Stimulated activated naive CD8-positive, alpha-beta T cell treated with anti-CD3 and anti-CD28 coated beads, Interleukin-15, amount 100 ng/mL, for 72 hours (primary cell): ENCODE results near the gene SCFD1.
"Not testable (repeated sequence)": the region's sequence is repeated elsewhere in the genome, so short reads cannot be mapped to it uniquely, and the experiment has no call there.

Experiments
- ATAC-seq: fragments of 150-1000 bp; cut with Tn5 transposase; 2 replicates; pipeline ENCODE4 v1.10.0; 2021; ENCODE audit warnings: mild to moderate bottlenecking, moderate library complexity
- DNase-seq, 2 donors: peaks; one replicate each; pipeline ENCODE4 v3.0.0; 2021 to 2022
- H3K27ac Mint-ChIP-seq, 2 donors: one replicate each; pipeline ENCODE4 v1.8.0; 2022; ENCODE audit warnings: mild to moderate bottlenecking in 2 of 2, mixed read lengths in 2 of 2, moderate library complexity in 2 of 2
- H3K27me3 Mint-ChIP-seq: one replicate; pipeline ENCODE4 v1.8.0; 2022; ENCODE audit warnings: mixed read lengths
- H3K4me1 Mint-ChIP-seq: one replicate; pipeline ENCODE4 v1.8.0; 2022; ENCODE audit warnings: mild to moderate bottlenecking, mixed read lengths
- H3K4me3 Mint-ChIP-seq, 2 donors: one replicate each; pipeline ENCODE4 v1.8.0; 2022; ENCODE audit warnings: mild to moderate bottlenecking in 2 of 2, mixed read lengths in 2 of 2, moderate library complexity in 1 of 2
- H3K9me3 Mint-ChIP-seq, 2 donors: one replicate each; pipeline ENCODE4 v1.8.0; 2022; ENCODE audit warnings: mixed read lengths in 2 of 2

Gene SCFD1

DNA sequence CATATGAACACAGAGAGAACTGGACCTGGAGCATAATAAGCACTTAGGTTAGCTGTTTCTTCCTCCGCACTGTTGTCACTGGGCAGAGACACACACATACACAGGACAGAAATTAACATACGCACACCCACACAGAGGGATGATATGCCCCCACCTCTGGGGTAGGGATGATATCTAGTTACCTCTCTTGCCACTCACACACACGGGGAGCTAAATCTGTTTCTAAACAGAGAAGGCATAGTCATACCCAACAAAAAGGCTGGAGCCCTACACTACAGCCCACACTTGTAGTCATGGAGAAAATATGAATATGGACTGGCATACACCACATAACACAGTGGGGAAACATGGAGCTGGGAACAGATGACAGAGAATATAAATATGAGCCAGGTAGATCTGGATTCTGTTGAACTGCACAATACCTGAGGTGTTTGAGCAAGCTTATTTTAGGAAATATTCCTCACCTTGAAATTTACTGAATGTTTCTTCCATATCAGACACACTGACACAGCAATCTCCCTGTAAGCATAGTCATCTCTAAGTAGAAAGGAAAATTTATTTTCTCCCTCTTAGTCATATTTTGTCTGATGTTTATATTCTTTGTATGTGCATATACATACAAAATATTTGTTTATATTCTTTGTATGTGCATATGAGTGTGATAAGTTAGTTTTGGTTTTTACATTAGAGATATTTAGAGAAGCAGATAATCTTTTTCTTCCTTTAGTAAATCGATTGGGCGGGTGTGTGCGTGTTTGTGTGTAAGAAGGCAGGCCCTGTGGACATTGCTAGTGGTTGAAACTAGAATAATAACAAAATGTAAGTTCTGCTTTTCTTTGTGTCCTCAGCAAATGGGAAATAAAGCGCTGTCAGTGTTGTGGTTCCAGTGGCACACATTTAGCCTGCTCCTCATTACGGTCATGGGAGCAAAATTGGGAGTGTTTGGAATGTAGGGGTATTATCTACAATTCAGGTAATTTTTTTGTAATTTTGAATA, 20.9 kb upstream of the SCFD1 start:
- no peak for ATAC-seq
- Mint-ChIP-seq H3K9me3 (no peaks in the 10 kb centered on the region), H3K27me3 (no peaks in the 10 kb centered on the region), H3K27ac (no peak overlapping the region), H3K4me3 (no peak overlapping the region), H3K4me1 (no peaks in the 10 kb centered on the region)
- DNase-seq = no peak

DNA sequence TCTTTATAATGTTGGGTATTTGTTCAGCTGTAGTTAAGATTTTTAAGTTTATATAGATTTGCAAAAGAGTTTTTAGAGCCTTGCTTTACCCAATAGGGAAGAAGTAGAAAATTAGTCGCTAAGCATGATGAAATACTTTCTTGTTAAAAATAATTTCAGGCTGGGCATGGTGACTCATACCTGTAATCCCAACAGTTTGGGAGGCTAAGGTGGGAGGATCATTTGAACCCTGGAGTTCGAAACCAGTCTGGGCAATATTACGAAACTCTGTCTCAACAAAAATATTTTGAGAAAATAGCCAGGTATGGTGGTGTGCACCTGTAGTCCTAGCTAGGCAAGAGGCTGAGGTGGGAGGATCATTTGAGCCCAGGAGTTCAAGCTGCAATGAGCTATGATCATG, 18.7 kb upstream of the SCFD1 start:
- no peak for ATAC-seq
- no peak for DNase-seq
- no peaks in the 10 kb centered on the region for H3K9me3 Mint-ChIP-seq
- no peak overlapping the region for H3K4me3 Mint-ChIP-seq
- no peaks in the 10 kb centered on the region for H3K27me3 Mint-ChIP-seq
- no peaks in the 10 kb centered on the region for H3K4me1 Mint-ChIP-seq
- peak overlapping the region in 1 of 2 donors; percentile 19 for H3K27ac Mint-ChIP-seq

DNA sequence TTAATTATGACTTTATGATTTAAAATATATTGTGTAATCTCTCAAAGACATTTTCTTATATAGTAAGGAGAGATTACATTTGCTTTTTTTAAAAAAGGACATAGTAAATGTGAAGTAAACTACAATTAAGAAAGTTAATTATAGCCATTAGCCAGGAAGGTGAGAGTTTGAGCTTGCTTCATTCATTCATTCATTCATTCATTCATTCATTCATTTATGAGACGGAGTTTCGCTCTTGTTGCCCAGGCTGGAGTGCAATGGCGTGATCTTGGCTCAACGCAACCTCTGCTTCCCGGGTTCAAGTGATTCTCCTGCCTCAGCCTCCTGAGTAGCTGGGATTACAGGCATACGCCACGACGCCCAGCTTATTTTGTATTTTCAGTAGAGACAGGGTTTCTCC, 17.4 kb upstream of the SCFD1 start:
- H3K9me3 Mint-ChIP-seq, H3K4me3 Mint-ChIP-seq, H3K27me3 Mint-ChIP-seq, H3K4me1 Mint-ChIP-seq, ATAC-seq, DNase-seq, H3K27ac Mint-ChIP-seq: not testable (repeated sequence)

- no peak for DNase-seq
- peak; percentile 64 for ATAC-seq
- no peak overlapping the region for H3K4me3 Mint-ChIP-seq
- H3K27me3 Mint-ChIP-seq = no peaks in the 10 kb centered on the region
- no peak overlapping the region for H3K27ac Mint-ChIP-seq
- H3K9me3 Mint-ChIP-seq = no peaks in the 10 kb centered on the region
- H3K4me1 Mint-ChIP-seq = no peaks in the 10 kb centered on the region
Observed at GRCh38 chr14:30607156-30607780, 14.9 kb upstream of the SCFD1 start.

DNA sequence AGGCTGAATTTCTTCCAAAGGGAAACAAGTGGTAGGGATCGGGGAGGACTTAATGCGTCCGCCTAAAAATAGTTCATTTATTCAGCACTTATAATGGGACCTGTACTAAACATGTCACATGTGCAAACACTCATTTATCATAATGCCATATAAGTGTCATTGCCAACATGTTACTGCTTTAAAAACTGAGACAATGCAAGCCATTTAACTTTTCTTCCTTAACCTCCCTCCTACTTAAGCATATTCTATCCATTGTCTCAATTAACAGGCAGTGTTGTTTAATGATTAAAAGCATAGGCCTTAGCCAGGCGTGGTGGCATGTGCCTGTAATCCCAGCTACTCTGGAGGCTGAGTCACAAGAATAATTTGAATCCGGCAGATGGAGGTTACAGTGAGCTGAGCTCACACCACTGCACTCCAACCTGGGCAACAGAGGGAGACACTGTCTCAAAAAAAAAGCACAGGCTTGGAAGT, 13.5 kb upstream of the SCFD1 start:
- Mint-ChIP-seq H3K9me3 (no peaks in the 10 kb centered on the region), H3K27ac (peak overlapping the region in 1 of 2 donors; percentile 23), H3K27me3 (no peaks in the 10 kb centered on the region), H3K4me3 (no peak overlapping the region), H3K4me1 (no peaks in the 10 kb centered on the region)
- ATAC-seq = no peak
- no peak for DNase-seq

DNA sequence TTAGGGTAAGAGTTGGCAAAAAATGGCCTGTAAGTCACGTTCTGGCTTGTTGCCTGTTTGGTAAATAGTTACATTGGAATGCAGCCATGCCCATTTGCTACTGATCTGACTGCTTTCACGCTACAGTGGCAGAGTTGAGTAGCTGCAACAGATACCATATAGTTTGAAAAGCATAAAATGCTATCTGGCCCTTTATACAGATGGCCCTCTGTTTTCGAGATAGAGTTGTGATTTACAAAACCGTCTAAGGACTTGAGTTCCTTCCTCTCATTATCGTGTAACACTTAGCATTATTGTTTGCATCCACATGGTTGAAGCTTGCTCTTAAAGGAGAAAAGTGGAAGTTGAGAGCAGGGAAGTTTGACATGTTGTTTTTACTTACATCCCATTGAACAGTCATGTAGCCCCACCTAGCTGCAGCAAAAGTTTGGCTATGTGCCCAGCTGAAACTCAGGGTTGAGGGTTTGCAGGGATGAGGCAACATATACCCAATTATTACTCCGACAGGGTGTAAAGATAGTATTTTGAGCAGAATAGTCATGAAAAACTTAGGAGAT, 11.3 kb upstream of the SCFD1 start:
- no peak overlapping the region for H3K4me3 Mint-ChIP-seq
- peak overlapping the region in 1 of 2 donors; percentile 48 for H3K27ac Mint-ChIP-seq
- H3K4me1 Mint-ChIP-seq = no peaks in the 10 kb centered on the region
- DNase-seq (no peak), ATAC-seq (peak; percentile 49)
- no peaks in the 10 kb centered on the region for H3K27me3 Mint-ChIP-seq
- H3K9me3 Mint-ChIP-seq = no peaks in the 10 kb centered on the region

DNA sequence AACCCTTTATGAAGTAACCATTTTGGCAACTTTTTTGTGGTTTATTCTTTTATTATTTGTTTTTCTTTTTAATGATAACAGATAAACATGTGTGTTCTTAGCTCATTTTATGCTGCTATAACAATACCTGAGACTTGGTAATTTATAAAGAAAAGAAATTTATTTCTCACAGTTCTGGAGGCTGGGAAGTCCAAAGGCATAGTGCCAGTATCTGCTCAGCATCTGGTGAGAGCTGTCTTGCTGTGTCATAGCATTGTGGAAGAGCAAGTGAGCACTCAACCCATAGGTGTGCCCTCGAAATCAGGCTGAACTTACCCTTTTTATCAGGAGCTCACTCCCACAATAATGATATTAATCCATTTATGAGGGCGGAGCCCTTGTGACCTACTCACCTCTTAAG, 8.0 kb upstream of the SCFD1 start:
- Mint-ChIP-seq H3K4me3 (no peak overlapping the region), H3K9me3 (no peaks in the 10 kb centered on the region), H3K27me3 (no peaks in the 10 kb centered on the region), H3K27ac (no peak overlapping the region), H3K4me1 (no peaks in the 10 kb centered on the region)
- ATAC-seq (no peak), DNase-seq (no peak)

- no peak for DNase-seq
- Mint-ChIP-seq H3K9me3 (no peaks in the 10 kb centered on the region), H3K4me3 (peak overlapping the region; percentile 46 to 77), H3K27ac (peak overlapping the region in 1 of 2 donors; percentile 4), H3K4me1 (peaks cover 32% of the 10 kb centered on the region), H3K27me3 (no peaks in the 10 kb centered on the region)
- ATAC-seq = peak; percentile 54
Observed at GRCh38 chr14:30620178-30620577, 1.9 kb upstream of the SCFD1 start.

- Mint-ChIP-seq H3K4me3 (peak overlapping the region; percentile 86 to 89), H3K27me3 (no peaks in the 10 kb centered on the region), H3K27ac (peak overlapping the region; percentile 94), H3K4me1 (peaks cover 32% of the 10 kb centered on the region), H3K9me3 (no peaks in the 10 kb centered on the region)
- peak; percentile 19 for ATAC-seq
- DNase-seq = no peak
Observed at GRCh38 chr14:30621354-30621939, 672 bp upstream of the SCFD1 start.

- peaks cover 41% of the 10 kb centered on the region for H3K4me1 Mint-ChIP-seq
- no peaks in the 10 kb centered on the region for H3K27me3 Mint-ChIP-seq
- ATAC-seq = no peak
- no peak overlapping the region for H3K27ac Mint-ChIP-seq
- no peaks in the 10 kb centered on the region for H3K9me3 Mint-ChIP-seq
- peak overlapping the region; percentile 86 to 89 for H3K4me3 Mint-ChIP-seq
- no peak for DNase-seq
Observed at GRCh38 chr14:30623412-30624131, 1.5 kb downstream of the SCFD1 start.

DNA sequence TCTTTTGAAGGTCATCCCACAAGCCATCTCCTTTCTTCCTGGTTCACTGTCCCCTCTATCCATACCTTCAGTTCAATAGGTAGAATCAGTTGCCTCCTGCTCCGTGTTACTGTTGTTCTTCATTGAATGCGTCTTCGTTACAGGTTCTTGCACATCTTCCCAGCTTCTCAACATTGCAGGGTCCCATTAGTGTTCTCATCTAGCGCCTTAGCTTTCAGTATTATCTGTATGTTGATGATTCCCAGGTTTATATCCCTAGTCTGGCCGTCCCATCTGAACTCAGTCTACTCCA, 2.0 kb downstream of the SCFD1 start:
- Mint-ChIP-seq H3K4me1 (peaks cover 41% of the 10 kb centered on the region), H3K27me3 (no peaks in the 10 kb centered on the region), H3K4me3 (peak overlapping the region; percentile 9 to 57), H3K9me3 (no peaks in the 10 kb centered on the region), H3K27ac (no peak overlapping the region)
- ATAC-seq (no peak), DNase-seq (no peak)

GRCh38 chr14:30625533-30625932, 3.4 kb downstream of the SCFD1 start:
- Mint-ChIP-seq H3K27ac (no peak overlapping the region), H3K27me3 (no peaks in the 10 kb centered on the region), H3K4me1 (peaks cover 33% of the 10 kb centered on the region), H3K4me3 (no peak overlapping the region), H3K9me3 (no peaks in the 10 kb centered on the region)
- no peak for ATAC-seq
- DNase-seq = no peak

DNA sequence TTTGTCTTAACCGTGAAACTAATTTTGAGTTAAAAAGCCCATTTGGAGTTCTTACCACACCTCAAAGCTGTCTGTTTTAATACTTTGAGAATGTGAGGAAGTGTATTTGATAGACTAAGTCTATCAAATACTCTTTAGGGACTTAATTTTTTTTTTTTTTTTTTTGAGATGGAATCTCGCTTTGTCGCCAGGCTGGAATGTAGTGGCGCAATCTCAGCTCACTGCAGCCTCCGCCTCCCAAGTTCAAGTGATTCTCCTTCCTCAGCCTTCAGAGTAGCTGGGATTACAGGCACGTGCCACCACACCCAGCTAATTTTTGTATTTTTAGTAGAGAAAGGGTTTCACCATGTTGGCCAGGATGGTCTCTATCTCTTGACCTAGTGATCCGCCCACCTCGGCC, 7.3 kb downstream of the SCFD1 start:
- not testable (repeated sequence) for H3K9me3 Mint-ChIP-seq, H3K27me3 Mint-ChIP-seq, H3K4me3 Mint-ChIP-seq, ATAC-seq, DNase-seq, H3K27ac Mint-ChIP-seq
- peaks cover 15% of the 10 kb centered on the region for H3K4me1 Mint-ChIP-seq

DNA sequence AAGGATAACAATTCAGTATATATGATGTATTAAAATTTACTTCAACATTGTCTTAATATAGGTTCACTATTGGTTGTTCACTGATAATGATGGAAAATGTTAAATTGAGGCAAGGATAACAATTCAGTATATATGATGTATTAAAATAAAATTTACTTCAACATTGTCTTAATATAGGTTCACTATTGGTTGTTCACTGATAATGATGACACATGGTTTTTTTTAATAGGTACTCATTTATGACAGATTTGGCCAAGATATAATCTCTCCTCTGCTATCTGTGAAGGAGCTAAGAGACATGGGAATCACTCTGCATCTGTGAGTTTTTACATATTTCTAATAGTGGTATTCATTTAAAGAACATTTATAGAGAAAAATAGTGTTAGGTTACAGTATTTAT, 8.1 kb downstream of the SCFD1 start:
- H3K4me1 Mint-ChIP-seq = peaks cover 10% of the 10 kb centered on the region
- no peak for DNase-seq
- no peaks in the 10 kb centered on the region for H3K27me3 Mint-ChIP-seq
- ATAC-seq = no peak
- H3K4me3 Mint-ChIP-seq = no peak overlapping the region
- H3K27ac Mint-ChIP-seq = no peak overlapping the region
- no peaks in the 10 kb centered on the region for H3K9me3 Mint-ChIP-seq

- Mint-ChIP-seq H3K9me3 (no peaks in the 10 kb centered on the region), H3K27ac (peak overlapping the region in 1 of 2 donors; percentile 52), H3K27me3 (no peaks in the 10 kb centered on the region), H3K4me3 (no peak overlapping the region), H3K4me1 (peaks cover 4% of the 10 kb centered on the region)
- DNase-seq (no peak), ATAC-seq (no peak)
Observed at GRCh38 chr14:30632730-30633129, 10.6 kb downstream of the SCFD1 start.
